GM19372 (cell line): Measurements from ENCODE around the gene PDE3A.

ENCODE experiments used
- ATAC-seq: cut with Tn5 transposase; IDR thresholded peaks from one replicate; pipeline ENCODE4 v1.9.1; 2021; ENCODE audit warnings: mild to moderate bottlenecking, low read depth, moderate library complexity; ENCODE audit not compliant: unreplicated experiment

PDE3A gene

DNA sequence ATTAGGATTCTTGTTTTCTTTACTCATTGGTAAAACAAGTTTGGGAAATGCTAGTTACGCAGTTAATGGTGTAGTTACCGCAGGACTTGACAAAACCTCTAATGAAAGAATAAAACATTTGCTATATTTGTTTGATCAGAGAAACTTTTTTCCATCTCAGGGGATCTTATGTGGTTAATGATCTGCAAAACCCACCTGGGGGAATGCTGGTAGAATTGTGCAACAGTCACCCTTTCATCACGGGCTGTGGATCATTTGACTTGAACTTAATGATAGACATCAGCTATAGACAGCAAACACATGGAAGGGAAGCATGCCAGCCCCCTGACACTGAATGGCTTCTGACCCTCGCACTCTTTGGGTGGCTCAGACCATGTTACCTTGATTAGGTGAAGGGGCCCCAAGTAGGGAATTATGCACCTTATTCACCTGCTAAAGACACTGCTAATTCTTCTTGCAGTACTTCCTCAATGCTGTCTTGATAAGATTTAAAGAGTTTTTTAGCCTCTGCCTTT lies 84.2 kb downstream of the PDE3A start:
- ATAC-seq, result no peak

DNA sequence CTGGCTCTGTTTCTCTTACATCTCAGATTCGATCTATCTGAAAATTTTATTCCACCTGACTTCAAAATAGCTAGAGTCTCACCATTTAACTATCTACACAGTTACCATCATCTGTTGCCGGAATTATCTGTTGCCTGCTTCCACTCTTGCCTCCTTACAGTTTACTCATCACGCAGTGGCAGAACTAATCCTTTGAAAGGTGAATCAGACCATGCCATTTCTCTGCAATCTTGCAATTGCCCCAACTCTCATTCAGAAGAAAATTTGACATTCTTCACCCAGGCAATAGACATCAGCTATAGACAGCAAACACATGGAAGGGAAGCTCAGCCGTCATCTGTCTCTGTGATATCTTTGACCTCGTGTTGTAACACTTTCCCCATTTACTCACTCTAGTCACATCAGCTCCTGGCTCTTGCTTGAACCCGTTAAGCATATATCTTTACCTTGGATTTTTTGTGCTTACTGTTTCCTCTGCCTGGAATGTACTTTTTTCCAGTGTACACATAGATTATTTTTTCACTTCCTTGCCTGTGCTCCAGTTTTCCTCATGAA lies 85.5 kb downstream of the PDE3A start:
- ATAC-seq, result no peak

DNA sequence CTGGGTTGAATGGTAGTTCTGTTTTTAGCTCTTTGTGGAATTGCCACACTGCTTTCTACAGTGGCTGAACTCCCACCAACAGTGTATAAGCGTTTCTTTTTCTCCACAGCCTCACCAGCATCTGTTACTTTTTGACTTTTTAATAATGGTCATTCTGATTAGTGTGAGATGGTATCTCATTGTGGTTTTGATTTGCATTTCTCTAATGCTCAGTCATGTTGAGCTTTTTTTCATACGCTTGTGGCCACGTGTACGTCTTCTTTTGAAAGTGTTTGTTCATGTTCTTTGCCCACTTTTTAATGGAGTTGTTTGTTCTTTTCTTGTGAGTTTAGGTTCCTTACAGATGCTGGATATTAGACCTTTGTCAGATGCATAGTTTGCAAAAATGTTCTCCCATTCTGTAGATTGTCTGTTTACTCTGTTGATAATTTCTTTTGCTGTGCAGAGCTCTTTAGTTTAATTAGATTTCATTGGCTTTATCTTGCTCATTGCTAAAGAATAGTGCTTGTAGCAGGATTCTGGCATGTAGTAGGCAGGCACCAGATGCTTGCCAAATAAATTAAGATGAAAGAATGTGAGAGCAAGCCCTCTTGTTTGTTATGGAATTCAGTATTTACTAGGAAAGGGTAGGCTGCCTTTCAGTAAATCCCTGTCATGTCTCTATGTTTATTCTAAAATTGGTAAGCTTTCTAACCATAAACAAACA lies 86.8 kb downstream of the PDE3A start:
- ATAC-seq, result no peak

DNA sequence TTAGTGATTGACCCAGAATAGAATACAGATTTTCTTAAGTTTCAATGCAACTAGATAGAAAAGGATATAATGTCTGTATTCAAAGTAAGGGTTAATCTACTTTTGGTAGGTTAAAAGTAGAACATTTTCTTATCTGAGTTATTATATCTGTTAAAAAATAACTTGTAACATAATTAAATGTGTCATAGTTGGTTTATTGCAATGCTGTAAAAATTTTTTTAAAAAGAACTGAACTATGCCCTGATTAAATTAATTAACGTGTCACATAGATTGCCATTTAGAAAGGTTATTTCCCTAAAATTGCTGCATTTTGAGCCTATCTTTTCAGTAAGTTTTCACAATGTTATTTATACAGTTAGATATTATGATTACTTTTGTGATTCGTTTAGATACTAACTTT lies 89.2 kb downstream of the PDE3A start:
- ATAC-seq, result no peak

DNA sequence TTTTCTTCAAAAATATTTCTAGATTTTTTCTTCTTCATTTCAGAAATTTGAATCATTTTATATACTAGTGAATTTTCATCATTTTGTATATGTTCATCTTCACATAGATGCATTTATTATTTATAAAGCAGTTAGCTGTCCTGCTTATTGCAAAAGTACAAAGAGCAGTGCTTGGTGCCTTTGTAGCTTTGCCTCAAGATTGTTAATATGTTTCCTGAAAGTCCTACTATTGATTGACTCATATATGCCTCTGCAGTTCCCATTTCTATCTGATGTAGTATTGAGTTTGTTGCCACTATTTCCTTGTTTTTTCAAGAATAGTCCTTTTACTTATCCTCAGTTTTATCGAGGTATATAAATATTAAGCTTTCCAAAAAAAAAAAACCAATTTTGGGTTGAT lies 89.7 kb downstream of the PDE3A start:
- ATAC-seq, result no peak

DNA sequence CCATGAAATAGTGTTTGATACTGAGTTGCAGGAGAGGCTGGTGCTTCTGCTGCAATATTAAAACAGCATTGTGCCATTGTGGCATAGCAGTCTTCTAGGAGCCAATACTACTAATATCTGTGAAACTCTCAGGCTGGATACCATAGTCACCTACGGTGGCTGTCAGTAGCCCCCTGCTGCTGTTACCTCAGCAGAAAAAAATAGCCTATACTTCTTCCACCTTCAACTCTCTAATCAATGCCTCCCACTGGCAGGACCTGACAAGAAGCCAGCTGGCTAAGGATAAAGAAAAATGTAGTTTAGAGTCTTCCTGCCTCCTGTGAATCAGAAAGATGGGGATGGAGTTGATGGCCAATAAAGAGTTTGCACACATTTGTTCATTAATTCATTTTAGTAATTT lies 91.6 kb downstream of the PDE3A start:
- ATAC-seq, result no peak

DNA sequence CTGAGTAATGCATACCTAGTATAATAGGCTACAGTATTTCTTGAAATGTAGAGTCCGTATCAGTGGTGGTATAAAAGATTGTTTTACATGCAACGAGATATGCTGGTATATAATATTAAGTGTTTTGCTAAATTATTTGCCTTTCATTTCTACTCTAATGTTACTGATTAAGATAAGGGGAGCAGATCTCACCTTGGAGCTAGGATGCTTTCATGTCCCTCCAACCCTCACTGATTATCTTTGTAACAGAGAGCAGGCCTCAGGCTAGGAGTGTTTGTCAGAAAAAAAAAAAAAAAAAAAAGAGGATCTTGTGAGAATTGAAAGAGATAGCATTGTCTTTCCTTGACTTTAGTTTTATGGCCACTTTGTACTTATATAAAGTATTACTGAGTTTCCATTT lies 92.6 kb downstream of the PDE3A start:
- ATAC-seq, result no peak

DNA sequence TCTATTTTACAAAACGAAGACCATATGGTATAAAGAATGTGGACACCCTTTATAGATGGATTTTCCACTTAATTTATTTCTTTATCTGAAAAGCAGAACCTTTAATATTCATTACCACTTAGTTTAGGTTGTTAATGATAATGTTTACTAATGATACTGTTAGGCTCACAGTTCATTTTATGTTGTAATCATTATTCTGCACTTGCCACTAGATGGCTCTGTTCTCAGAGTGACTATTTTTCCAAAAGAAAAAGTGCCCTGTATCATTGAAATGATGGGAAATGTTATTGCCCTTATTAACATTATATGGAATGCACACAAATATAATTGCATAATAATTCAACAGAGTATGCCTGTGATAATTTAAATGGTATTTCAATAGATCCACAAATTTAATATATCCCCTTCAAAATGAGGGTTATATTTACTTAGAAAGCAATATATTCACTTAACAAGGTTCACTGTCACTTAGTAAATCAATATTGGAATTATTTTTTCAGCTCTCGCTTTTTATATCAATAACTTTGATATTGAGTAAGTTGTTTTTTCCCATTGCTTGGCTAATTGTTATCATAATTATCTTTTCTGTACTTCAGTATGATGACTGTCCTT lies 95.7 kb downstream of the PDE3A start:
- no peak for ATAC-seq

DNA sequence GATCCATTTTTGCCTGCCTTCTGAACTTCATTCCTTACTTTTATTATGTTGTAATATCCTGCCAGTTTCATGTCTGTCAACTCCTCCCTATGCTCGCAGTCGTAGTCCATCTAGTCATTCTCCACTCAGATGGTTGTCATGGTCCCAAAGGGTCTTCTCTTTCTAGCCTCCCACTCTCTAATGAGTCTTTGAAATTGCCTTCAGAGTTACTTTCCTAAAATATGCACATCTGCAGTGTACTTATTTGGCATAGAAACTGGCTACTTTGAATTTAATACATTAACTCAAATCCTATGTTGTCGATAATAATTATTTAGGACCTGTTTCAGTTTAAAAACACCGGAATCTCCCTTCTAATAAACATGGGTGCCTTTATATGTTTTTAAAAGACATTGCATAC lies 101.0 kb downstream of the PDE3A start:
- no peak for ATAC-seq

DNA sequence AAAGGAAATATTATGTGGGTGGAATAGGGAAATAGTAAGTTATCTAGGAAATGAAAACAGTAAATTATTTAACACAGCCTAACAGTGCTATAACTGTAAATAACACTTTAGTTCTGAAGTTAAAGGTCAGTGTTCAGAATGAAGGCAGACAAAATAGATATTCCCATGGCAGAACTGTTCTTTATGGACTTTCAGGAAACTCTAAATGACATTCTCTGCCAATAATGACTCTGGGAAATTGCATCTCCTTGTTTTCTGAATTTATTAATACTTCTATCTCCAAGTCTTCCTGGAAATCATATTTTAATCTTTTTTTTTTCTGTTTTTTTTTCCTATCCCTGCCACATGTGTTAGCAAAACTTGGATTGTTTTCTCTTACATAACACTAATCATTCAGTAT lies 101.4 kb downstream of the PDE3A start:
- no peak for ATAC-seq

DNA sequence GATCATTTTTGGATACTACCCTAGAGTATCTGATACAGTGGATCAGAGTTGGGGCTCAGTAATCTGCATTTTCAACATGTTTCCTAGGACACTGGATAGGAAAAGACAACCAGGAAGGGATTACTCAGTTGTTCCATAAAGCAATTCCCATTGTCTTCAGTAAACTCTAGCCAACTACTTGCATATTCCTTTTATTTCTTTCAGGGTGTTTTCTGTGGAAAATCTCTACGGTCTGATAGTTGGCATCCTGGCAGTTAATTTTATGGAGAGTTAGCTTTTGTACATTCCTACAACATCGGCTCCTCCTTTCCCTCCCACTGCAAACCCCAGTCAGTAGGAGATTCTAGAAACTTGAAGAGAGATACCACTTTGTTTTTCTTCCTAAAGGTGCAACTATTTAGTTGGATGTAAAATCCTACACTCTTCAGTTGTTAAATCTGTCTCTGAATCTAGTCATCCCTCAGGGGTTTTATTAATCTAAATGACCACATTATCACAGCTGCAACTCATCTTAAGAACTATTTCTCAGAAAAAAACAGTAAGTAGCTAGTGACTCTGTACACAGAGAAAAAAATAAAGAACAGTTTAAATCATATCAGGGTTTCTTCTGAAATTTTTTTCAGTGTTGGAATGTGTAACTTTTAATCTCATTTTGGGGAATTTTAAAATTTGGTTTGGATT lies 103.9 kb downstream of the PDE3A start:
- no peak for ATAC-seq

DNA sequence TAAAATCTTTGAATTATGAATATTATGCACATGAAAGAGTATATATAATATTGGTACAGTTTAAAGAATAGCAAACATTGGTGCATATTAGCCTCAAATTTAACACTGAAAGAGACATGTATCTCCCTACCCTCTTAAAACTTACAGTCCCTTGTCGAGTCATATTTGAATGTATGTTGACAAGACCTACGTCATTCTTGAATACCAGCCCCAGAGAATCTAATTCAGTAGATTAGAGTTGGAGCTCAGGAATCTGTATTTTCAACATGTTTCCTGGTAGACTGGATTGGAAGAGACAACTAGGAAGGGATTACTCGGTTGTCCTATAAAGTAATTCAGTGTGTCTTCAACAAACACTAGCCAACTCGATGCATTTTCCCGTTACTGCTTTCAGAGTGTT lies 104.8 kb downstream of the PDE3A start:
- no peak for ATAC-seq

DNA sequence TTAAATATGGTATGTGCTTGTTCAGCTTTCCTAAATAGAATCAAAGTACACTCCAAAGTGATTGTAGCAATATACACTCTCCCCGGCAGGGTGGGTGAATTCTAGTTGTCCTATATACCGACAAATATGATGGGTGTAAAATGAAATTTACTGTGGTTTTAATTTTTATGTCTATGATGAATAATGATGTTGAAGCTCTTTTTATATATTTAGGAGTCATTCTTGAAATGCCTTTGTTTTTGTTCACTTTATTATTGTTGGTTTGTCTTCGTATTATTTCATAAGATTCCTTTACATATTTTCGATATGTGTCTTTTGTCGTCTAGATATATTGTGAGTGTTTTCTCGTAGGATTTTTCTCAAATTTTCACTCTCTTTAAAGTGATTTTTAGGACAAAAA lies 105.7 kb downstream of the PDE3A start:
- no peak for ATAC-seq

DNA sequence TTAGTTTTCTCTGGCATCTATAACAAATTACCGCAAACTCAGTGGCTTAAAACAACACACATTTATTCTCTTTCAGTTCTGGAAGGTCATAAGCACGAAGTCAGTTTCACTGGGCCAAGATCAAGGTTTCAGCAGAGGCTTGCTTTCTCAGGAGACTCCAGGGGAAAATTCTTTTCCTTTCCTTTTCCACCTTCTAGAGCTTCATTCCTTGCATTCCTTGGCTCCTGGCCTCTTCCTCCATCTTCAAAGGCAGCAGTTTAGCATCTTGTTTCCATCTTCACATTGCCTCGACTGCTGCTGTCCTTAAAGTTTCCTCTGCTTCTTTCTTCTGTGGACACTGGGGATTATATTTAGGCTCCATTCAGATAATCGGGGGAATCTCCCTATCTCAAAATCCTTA lies 106.1 kb downstream of the PDE3A start:
- ATAC-seq, result no peak

DNA sequence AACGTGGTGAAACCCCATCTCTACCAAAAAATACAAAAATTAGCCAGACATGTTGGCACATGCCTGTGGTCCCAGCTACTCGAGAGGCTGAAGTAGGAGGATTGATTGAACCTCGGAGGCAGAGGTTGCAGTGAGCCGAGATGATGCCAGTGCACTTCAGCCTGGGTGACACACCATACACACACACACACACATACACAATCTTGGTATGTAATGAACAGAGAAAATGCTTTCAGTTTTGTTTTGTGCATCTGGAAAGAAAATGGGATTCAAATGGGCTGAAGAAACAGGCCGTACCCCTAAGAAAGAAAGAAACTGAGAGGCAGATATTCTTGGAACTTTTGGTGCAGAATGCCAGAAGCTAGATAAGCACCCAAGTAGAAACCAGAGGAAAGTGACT lies 107.2 kb downstream of the PDE3A start:
- no peak for ATAC-seq

DNA sequence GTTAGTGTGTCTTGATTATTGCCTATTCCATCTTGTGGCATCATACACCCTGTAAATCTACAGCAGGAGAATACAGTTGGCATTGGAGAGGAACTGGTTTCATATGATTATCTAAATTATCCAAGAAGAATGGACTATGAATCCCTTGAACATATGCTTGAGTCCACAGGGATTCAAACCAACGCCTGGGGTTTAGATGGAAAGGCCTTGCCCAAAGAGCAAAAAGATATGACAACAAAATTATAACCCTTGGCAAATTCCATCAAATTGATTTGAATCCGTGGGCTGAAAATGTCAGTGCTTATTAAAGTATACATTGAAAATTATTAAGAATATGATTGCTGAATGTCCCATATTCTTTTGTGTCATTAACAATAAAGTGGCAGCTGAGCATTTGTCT lies 108.2 kb downstream of the PDE3A start:
- no peak for ATAC-seq

DNA sequence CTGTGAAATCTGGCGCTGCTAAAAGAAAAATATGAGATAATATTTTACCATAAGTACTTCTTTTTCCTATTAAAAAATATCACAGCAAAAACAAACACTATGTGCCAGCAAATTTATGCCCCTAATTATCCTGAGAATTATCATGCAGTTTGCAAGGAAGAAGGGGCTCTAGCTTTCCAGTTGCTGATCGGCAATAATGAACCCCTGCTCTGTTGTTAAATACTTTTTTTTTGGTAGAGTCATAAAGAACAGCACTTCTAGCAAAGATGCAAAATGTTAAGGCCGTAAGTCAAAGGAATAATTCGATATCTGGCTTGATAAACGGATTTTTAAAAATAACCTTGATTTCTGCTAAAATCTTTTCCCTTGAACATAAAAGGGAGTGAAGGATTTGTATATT lies 108.9 kb downstream of the PDE3A start:
- ATAC-seq, result no peak

DNA sequence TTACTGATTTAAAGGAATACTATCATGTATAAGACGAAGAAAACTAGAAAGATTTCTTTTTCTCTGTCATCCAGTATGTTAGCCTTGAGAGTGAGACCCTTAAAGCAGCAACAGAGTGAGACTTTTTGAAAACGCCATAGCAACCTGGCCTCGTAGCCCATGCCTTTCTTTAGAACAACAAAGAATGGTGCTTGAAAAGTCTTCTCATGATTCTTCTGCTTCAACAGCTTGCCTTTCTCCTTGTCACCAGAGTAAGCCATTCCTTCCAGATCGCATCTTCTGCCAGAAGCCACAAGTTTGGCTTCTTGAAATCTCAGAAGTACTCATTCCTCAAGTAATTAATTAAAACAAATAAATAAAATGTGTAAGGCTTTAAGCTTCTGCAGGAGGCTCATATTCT lies 109.3 kb downstream of the PDE3A start:
- ATAC-seq, result no peak

DNA sequence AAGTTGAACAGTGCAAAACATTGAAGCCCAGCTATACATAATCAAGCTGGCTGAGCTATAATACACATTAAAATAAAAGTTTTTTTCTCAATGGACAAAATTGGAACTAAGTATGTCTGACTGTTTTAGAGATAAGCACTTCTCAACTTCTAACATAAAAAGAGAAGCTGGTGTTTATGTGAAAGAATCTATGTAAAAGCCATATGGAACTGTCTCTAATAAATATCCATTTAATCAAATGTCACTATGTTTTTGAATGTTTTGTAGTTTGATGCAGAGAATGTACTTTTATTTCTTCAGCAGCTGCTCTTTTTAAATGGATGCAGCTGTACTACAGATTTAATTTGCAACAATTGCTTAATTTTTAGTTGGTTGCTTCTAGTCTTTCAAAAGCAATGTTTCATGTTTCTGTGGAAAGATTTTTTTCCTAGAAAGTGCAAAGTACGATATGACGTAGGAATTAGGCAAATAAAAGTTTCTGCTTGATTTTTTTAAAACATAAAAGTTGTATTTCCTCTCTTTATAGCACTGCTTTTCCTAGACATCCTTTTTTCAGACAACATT lies 114.2 kb downstream of the PDE3A start:
- ATAC-seq, result no peak

DNA sequence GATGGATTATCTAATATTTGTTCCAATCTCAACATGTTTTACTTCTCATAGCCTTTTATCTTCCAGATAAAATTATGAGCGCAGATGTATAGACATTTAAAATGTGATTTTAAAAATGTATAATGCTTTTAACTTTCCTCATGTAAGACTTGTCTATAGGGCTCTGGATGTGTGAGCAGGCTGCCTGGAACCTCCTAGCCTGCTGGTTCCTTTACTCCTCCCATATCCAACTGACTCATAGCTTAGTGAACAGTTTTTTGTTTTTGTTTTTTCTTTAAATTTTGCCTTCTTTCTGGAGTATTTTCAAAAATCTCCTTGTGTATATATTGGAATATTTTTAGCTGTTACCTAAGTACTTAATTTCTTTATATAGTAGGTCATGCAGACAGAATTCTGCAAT lies 115.4 kb downstream of the PDE3A start:
- ATAC-seq, result no peak

DNA sequence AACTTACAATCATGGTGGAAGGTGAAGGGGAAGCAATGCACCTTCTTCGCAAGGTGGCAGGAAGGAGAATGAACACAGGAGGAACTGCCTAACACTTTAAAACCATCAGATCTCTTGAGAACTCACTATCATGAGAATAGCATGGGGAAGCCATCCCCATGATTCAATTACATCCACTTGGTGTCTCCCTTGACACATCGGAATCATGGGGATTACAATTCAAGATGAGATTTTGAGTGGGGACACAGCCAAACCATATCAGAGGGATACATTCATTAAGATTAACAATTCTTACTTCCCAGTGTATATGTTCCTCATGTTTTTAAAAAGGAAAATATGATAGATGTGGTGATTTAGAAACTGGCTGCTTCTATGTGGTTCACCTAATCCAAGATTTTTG lies 117.9 kb downstream of the PDE3A start:
- ATAC-seq, result no peak
